Activated CD8-positive, alpha-beta memory T cell treated with anti-CD3 and anti-CD28 coated beads for 1 hour (primary cell): Measurements from ENCODE around the gene TIPIN.
"Not testable (repeated sequence)": the region's sequence is repeated elsewhere in the genome, so short reads cannot be mapped to it uniquely, and the experiment has no call there.

Experiments
- DNase-seq, 2 donors: peaks; one replicate each; pipeline ENCODE4 v3.0.0-alpha.2; 2020; ENCODE audit warnings: low read depth in 1 of 2; ENCODE audit errors: extremely low read depth in 1 of 2

TIPIN gene

DNA sequence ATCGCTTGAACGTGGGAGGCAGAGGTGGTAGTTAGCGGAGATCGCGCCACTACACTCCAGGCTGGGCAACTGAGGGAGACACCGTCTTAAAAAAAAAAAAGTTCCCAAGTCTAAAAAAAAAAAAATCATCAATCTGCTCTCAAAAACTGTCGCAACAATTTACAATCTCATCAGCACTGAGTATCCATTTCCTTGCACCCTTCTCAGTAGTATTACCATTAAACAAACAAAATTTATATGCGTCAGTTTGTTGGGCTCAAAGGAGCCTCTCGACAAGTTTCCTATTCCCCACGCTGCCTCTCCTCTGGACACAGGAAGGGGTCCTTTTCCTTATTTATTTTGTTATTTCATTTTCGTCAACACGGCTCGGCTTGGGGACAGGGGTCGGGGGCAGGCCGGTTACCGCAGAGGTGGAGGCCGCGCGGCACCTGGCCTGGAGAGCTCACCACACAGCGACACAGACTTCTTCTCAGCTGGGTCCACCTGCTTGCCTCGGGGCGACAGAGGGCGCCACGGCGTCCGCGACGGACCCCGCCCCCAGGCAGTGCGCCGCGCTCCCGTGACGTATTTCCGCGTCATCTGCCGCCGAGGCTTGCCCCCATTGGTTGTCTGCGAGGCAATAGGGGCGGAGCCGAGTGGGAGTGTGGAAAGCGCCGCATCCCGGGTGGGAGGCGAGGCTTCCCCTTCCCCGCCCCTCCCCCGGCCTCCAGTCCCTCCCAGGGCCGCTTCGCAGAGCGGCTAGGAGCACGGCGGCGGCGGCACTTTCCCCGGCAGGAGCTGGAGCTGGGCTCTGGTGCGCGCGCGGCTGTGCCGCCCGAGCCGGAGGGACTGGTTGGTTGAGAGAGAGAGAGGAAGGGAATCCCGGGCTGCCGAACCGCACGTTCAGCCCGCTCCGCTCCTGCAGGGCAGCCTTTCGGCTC is 30.0 kb upstream of the TIPIN start, which contains the start of gene MAP2K1:
Gene MAP2K1 (plus strand): TSS at position 709 of the 920 bp plus-strand sequence. CDS start 436 bp downstream, outside the sequence.
- DNase-seq = peak; percentile 98 to 99

DNA sequence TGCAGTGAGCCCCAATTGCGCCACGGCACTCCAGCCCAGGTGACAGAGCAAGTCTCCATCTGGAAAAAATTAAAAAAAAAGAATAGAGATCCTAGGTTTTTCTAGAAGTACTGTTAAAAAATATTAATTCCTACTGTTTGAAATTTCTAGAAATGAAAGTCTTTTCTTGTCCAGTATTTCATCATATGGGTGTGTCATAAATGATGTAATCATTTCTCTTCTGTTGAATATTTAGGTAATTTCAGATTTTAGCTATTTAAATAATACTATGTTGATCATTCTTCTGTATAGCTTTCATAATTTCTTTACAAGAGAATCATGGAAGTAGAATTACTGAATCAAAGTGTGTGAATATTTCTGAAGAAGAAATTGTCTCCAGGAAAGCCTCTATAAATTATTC is 24.9 kb upstream of the TIPIN start:
- not testable (repeated sequence) for DNase-seq

DNA sequence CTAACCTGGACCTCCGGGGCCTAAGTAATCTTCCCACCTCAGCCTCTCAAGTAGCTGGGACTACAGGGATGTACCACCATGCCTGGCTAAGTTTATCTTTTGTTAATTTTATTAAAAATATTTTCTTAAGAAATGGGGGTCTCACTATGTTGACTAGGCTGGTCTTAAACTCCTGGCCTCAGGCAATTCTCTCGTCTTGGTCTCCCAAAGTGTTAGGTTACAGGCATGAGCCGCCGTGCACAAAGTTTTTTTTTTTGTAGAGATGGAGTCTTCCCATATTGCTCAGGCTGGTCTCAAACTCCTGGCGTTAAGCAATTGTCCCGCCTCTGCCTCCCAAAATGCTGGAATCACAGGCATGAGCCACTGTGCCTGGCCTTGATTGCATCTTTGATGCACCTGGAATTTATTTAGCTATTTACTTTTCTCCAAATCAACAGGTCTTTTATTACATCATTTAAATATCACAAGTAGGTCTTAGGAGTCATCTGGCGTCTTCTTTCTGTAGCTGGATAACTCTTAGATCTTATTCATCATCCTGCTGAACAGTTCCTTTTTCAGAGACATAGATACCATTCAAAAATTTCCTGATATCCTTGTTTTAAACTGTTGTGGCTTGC is 22.4 kb upstream of the TIPIN start:
- no peak for DNase-seq

GRCh38 chr15:66374179-66374578 is 17.7 kb upstream of the TIPIN start:
- no peak for DNase-seq

DNA sequence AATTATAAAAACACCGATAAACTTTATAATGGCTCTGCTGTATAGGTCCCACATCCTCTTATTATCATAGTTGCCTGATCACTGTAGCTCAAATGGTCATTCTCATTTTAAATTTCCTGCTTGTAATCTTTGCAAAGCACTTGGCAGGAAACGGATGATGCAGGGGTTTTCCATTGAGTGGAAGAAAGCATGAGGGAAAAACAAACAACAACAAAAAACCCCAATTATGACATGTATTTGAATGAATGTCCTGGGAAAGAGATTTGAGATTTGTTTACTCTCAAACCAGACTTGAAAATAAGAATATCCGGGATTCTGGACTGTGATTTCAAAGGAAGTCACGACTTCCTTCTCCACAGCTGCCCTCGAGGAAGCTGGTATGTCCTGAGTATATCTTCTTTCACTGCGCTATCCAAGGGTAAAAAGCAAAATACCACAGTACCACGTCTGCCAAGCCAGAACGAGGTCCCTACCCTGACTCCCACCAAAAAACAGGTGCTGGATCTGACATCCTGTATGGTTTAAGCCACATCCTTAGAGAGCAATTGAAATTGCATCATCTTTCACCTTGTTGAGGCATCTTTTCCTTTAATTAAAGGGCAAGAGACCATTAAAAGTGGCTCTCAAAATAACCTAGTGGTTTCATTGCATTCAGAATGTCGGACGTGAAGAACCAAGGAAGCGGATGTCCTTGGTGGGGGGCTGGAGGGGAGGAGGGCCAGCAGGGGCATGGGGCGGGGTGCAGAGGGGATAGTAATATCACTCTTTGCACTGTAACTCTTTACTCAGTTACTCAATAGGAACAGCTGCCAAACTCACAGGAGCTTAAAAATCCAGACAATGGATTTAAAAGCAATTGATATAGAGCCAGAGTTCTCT is 13.5 kb upstream of the TIPIN start:
- DNase-seq = no peak

- no peak for DNase-seq
These were observed 8.6 kb upstream of the TIPIN start for GRCh38 chr15:66364944-66365528.

GRCh38 chr15:66362776-66363175 is 6.3 kb upstream of the TIPIN start:
- DNase-seq = no peak

GRCh38 chr15:66361745-66362460 is 5.4 kb upstream of the TIPIN start:
- DNase-seq = not testable (repeated sequence)

GRCh38 chr15:66359740-66360139 is 3.3 kb upstream of the TIPIN start:
- DNase-seq = no peak

DNA sequence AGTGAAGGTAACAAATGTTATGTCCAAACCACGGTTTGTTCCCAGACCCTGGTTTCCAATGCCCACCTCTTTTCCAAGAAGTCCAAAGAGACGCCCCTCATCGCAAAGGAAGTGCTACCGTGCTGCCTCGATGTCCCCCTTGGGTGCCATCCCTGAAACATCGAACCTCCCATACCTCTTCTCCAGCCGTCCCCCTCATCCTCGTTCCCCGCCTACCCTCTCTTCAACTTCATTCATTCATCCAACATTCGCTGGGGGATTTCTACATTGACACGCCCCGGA is 467 bp downstream of the TIPIN start:
- no peak for DNase-seq

DNA sequence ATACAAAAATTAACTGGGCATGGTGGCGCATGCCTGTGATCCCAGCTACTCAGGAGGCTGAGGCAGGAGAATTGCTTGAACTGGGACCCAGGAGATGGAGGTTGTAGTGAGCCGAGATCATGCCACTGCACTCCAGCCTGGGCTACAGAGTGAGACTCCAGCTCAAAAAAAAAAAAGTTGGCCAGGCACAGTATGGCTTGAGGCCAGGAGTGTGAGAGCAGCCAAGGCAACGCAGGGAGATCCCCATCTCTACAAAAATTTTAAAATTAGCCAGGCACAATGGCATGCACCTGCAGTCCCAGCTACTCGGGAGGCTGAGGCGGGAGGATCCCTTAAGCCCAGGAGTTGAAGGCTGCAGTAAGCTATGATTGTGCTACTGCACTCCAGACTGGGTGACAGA is 8.0 kb downstream of the TIPIN start:
- DNase-seq = not testable (repeated sequence)

DNA sequence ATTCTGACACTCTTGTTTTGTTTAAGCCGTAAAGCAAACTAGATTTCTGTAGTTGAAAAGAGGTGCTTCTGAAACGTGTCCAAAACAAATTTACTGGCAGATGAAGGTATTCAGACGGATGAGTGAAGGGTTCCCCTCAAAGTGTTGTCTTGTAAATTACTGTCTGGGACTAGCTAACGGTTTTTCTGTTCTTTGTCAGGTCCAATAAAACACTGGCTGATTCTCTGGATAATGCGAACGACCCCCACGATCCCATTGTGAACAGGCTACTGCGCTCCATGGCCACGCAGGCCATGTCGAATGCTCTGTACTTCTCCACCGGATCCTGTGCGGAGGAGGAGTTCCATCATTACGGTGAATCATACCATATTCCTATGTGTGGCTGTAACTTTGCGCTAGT is 27.7 kb downstream of the TIPIN start:
- DNase-seq = no peak

GRCh38 chr15:66327736-66328135 is 28.7 kb downstream of the TIPIN start:
- DNase-seq = no peak

- DNase-seq = no peak
These were observed 30.4 kb downstream of the TIPIN start for GRCh38 chr15:66326051-66326450.

DNA sequence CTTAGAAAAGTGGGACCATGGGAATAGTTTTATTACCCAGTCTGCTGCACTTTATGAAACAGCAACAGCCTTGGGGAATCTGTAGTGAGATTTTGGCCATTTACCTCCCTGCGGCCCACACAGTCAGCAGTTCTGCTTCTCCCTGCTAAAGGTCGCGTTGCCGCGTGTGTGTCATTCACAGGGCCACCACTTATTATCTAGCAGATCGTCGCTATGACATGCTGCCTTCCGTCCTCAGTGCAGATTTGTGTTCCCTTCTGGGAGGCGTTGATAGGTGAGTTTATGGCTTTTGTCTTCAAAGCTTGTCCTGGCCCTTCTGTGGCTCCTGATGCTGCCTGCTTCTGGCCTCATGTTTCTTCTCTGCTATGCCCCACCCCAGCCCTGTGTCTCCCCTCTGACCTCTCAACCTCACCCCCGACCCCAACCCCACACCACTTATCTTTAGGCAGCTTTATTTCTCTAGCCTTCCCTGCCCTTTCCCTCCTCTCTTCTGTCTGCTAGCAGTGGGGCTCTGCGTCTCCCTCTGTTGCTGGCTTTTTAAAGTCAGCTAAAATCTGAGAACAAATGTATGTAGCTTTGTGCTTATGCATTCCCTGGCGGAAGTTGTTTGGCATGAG is 33.1 kb downstream of the TIPIN start:
- no peak for DNase-seq

GRCh38 chr15:66312144-66312543 is 44.3 kb downstream of the TIPIN start:
- no peak for DNase-seq

DNA sequence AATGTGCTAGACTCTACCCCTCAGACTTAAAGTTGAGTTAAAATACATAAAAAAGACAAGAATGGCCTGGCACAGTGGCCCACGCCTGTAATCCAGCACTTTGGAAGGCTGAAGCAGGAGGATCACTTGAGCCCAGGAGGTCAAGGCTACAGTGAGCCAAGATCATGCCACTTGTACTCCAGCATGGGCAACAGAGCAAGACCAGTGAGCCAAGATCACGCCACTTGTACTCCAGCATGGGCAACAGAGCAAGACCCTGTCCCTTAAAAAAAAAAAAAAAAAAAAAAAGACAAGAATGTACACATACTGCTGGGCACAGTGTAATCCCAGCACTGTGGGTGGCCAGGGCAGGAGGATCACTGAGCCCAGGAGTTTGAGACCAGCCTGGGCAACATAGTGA is 45.7 kb downstream of the TIPIN start:
- DNase-seq = no peak

DNA sequence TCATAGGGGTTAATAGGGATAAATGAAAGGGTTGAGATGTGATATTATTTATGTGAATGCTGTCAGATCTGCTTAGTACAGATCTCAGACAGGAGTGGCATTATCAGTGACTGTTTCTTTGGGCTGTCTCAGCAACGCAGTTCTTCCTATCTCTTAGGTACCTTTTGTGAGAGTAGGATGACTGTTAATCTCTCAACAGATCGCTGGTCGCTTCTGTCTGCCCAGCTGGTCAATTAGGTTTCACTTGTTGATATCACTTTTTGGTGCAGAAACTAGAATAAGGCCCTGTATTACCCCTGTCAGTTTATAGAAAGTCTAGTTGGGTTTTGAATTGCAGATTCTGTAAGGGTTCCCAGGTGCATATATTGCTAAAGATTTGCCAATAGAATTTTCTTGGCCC is 46.7 kb downstream of the TIPIN start:
- no peak for DNase-seq

DNA sequence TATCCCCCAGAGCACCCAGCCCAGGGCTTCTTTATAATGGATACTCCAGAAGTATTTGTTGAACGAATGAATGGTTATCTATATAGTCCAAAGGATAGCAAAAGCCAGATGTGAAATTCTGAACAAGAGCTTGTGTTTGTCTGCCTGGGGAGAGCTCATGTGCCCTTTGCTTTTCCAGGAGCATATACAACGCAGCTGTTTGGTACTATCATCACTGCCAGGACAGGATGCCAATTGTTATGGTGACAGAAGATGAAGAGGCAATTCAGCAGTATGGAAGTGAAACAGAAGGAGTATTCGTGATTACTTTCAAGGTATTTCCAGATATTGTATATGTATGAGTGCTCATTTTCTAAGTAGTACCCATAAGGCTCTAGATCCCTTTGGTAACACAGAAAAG is 48.0 kb downstream of the TIPIN start:
- no peak for DNase-seq

DNA sequence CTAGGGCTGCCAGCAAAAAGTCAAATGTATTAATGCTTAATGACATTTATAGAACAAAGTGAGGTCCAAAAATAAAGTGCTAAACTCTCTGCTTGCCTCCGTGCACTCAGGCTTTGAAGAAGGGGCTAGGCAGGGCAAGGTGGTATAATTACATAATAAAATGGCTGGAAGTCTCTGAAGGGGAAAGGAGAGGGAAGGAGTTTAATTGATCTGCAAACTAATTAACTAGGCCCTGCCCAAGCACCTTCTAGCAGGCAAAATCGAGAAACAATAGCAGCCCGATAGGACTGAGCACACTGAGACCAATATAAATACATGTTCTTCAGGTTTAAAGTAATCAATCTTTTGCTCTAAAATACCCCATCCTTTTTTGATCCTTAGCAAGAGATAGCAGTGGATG is 50.1 kb downstream of the TIPIN start:
- DNase-seq = no peak
